Measurements from ENCODE around the gene LYRM4.

Gene LYRM4

DNA sequence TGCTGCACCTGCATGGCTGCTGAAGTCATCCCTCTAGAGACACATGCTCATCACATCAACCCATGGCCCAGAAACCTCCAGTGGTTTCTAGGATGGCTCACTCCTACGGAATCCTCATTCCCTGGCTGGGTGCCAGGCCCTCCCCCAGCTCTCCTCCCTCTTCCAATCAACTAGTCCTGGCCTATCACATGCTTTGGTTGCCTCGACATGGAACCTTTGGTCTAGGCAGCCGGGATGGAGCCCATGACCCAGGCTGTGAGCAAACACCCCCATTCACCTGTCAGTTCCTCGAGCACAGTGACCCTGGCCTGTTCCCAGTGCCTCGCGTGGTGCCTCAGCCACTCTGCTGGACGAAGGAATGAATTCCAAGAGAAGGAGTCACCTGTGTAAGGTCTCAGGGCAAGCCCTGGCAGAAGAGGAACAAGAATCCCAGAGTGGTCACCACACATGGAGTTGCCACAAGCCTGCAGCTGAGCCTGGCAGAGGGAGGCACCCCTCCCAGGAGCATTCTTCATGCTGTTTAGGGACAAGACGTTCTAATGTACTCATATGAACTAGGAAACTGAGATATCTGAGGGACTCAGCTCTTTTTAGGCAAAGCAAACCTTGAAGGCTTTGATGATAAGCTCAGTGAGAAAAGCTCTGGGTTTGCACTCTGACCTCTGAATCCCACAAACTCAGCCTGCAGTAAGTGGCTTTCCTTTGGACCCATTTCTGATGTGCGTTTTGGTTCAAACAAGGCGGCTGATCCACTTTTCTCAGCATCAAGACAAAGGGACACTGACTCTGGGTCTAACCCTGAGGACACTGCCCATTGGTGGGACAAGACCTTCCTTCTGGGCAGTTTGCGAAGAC lies 135.4 kb downstream of the LYRM4 start:
- POLR2A ChIA-PET: no interaction called here
- H3K4me3 ChIP-seq (ENCODE audit: low read depth, low read length): no peak overlapping the region
- CTCF ChIA-PET: interaction anchor here (1.1 kb wide), 1 partner anchor 11 kb away, joined by 4 read pairs; no protein-coding TSS in a partner anchor
- DNase-seq (ENCODE audit: low read depth, low spot score): no peak
- no peak for TF ChIP-seq CTCF (IDR thresholded peaks at IDR 0.05; ENCODE audit: insufficient read depth, low read length, missing control alignments)

DNA sequence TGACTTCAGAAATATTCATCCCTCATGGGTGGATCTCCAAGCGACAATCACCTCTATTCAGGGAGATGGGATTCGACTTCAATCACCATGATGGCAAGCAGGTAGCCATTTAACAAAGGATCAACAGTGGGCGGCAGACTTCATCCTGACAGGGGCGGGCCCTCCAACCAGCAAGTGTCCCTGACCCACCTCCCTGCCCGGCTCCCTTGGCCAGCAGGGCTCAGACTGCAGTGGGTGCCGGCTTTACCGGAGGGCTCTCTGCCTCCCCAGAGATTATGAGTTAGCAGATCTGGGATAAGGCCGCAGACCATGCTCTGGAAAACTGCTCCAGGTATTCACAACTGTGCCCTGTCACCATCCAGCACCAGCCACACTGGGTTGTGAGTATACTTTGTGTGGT lies 136.2 kb downstream of the LYRM4 start:
- TF ChIP-seq CTCF (IDR thresholded peaks at IDR 0.05; ENCODE audit: insufficient read depth, low read length, missing control alignments): no peak
- ChIA-PET CTCF (interaction anchor here (1.1 kb wide), 1 partner anchor 10 kb away, joined by 4 read pairs; no protein-coding TSS in a partner anchor), POLR2A (no interaction called here)
- no peak overlapping the region for H3K4me3 ChIP-seq (ENCODE audit: low read depth, low read length)
- DNase-seq (ENCODE audit: low read depth, low spot score): no peak

DNA sequence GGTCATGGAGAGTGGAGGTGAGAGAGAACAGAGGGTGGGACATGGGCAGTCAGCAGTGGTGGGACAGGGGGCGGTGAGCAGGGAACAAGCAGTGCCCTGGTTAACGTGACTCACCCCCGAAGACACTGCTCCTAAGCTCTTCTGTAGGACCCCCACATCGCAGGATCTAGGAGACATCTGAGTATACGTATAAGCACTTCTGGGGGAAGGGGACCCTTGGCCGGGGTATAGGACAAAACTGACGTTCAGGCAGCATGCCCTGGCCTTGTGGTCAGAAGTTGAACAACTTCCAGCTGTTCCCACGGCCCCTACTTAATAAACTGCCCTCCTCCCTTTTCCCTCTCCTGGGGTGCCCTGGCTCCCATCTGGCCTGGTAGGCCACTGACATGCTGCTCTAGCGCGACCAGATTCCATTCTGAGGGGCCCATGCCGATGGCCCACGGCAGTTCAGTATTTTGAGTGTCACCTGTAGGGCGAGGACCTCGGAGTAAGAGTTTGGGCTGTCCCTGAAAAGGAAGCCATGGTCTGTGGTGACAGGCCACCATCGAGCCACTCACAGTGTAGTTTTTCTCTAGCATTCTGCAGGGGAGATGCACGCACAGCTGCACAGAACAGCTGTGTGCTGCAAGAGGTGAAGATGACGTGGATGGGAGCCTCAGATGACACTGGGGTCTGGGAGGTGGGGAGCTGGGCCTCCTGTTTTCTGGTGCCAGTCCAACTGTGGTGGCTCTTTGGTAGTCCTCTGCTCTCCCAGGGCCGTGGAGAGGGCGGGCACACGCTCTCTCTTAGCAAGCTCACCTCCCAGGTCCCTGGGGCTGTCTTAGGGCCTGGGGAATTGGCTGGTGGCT lies 137.2 kb downstream of the LYRM4 start:
- H3K4me3 ChIP-seq (ENCODE audit: low read depth, low read length): no peak overlapping the region
- ChIA-PET POLR2A (no interaction called here), CTCF (no interaction called here)

DNA sequence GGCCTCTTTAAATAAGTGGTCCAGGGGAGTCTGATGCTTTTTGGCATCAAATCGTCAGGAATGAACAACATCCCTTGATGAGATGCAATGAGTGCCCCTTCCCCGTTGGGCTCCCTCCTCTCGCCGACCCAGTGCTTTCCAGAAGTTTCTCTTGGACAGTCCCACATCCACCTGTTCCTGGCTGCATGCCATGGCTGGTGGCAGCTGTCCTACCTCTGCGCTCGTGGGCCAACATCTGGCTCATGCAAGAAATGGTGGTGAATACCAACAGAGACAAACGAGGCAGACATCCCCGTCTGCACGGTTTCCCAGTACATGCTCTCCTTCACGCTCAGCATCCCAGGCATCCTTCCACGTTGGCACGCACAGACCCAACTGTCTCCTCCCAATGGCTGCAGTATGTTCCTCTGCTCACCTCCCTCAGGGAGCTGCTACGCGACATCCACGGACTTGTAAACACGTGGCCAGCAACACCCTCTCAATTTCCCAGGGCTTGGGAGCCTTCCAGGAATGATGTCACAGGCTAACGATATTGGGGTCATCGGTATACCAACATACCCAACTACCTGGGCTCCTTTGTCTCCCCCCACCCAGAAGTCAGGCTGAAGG lies 138.1 kb downstream of the LYRM4 start:
- no peak for TF ChIP-seq CTCF (IDR thresholded peaks at IDR 0.05; ENCODE audit: insufficient read depth, low read length, missing control alignments)
- ChIA-PET CTCF (no interaction called here), POLR2A (no interaction called here)
- no peak for DNase-seq (ENCODE audit: low read depth, low spot score)
- no peak overlapping the region for H3K4me3 ChIP-seq (ENCODE audit: low read depth, low read length)

More for the DNA sequence above, 137.2 kb downstream of the LYRM4 start:
- no peak for TF ChIP-seq CTCF (IDR thresholded peaks at IDR 0.05; ENCODE audit: insufficient read depth, low read length, missing control alignments)
- no peak for DNase-seq (ENCODE audit: low read depth, low spot score)

DNA sequence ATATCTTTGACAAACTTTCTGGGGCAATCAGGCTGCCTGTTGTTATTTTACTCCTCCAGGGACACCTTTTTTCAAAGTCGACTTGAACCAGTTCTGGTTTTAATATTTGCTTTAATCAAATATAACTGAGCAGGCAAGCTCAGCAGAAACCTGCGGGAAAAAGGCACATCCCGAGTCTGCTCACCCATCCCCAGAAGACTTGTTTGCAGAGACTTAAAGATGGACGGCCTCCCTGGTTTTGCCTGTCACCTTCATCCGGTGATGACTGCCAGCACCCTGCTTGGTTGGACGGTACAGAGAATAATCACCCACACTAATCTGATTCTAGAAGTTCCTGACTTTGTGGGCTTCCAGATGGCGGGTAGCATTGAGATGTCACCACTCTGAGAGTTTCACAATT lies 138.8 kb downstream of the LYRM4 start:
- H3K4me3 ChIP-seq (ENCODE audit: low read depth, low read length): no peak overlapping the region
- TF ChIP-seq CTCF (IDR thresholded peaks at IDR 0.05; ENCODE audit: insufficient read depth, low read length, missing control alignments): no peak
- no peak for DNase-seq (ENCODE audit: low read depth, low spot score)
- ChIA-PET POLR2A (no interaction called here), CTCF (interaction anchor here (1.6 kb wide), 1 partner anchor 22 kb away, joined by 6 read pairs; no protein-coding TSS in a partner anchor)

Data from AG04449 (cell line).